Kidney glomerular epithelial cell (primary cell): ENCODE measurements around the gene TRAK1.

Experiments used
- DNase-seq: peaks from one replicate; lab custom pipeline; 2025; lab: John Stamatoyannopoulos, UW

Gene TRAK1

DNA sequence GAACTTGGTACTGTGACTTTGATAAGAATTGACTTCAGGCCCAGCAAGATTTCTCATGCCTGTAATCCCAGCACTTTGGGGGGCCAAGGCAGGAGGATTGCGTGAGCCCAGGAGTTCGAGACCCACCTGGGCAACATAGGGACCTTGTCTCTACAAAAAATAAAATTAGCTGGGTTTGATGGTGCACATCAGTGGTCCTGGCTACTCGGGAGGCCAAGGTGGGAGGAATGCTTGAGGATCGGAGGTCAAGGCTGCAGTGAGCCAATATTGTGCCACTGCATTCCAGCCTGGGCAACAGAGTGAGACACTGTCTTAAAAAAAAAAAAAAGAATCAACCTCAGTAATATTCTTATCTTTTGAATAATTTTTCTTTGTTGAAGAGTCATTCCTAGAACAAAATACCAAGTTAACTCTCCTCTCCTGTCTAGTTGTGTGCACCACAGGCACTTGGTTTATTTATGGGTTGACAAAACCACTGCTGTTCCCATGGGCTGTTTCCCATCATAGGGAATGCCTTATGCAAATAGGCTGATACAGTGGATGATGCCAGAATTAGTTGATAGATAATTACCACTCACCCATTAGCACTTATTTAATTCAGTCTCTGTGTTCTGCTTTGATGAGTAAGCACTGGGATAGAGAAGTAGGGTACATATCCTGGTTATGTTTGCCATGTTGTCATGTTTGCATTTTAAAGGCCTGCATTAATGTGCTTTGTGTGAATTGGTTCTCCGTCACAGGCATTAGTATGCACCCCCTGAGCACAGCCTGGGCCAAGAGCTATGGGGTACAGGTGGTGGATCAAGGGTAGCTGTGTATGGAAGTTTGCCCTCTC lies 32.9 kb downstream of the TRAK1 start:
- DNase-seq = no peak

DNA sequence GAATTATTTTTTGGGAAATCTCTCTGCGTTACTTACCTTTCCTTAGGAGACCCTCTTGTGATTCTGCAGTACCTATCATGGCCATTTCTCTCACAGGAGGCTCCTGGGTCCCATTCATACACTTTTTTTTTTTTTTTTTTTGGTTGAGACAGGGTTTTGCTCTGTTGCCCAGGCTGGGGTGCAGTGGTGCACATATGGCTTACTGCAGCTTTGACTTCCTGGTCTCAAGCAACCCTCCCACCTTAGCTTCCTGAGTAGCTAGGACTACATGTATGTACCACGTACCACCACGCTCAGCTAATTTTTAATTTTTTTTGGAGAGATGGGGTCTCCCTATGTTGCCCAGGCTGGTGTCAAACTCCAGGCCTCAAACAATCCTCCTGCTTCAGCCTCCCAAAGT lies 36.1 kb downstream of the TRAK1 start:
- no peak for DNase-seq

DNA sequence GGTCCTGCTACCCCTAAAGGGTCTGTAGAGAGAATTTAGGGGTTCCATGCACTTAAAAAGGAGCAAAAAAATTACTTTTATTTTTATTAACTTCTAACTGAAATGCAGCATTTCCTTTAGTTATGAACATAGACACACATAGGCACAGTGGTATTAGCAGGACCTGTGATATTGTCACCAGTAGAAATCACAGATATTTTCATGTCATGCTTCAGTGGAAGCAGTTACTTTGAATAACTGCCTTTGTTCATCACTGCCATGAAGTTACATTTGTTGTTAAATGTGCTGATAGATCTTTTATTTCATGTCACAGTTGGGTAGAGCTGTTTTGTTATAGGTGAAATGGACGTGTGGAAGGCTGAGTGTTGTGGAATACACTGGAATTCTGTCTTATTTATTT lies 37.4 kb downstream of the TRAK1 start:
- DNase-seq = no peak

DNA sequence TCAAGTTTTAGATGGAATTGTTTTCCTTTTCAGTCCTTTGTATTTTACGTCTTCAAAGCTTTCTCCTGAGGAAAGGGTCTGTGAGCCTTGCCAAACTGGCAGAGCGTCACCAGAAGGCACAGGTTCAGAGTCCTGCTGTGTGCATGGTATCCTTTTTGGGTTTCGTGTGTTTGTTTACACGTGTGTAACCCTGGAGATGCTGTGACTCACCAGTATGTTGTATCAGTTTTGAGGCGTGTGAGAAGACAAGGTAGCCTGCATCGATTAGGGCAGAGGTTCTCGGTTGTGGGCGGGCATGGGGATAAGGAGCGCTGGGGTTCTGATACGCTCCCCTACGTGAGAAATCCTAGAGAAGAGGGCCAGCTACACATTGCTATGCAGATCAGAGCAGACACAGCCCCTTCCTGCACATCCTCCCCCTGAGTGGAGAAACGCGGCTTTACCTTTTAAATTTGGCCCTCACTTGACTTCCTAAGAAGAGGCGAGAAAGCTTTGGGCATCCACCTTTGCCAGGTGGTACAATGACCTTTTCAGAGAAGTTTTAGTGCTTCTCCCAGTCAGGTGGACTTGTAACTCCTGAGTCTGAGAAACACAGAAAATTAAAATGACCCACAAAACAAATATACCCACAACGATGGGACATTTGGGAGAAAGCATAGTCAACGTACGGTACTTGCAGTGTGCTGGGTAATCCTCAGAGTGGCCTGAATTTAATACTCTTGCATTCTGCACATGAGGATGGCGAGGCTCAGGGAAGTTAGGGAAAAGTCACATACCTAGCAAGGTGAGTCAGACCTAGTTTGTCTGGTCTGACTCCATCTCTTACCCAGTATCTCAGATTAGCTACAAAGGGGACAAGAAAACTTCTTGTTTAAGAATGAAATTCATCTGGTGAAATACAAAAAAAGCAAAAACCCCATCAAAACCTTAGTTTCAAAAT lies 38.1 kb downstream of the TRAK1 start:
- DNase-seq = no peak

DNA sequence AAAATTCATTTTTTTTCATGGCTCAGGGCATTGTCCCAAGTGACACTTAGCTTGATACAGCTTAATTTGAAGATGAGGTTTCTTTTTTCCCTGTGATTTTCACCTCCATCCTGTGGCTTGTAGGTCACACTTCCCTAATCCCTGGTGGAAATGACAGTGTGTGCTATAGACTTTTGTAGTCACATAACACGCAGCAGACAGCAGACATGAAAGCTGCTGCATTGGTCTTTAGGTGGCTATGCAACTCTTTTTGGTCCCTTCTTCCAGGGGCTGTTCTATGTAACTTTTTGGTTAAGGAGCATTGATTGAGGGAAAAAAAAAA lies 38.8 kb downstream of the TRAK1 start:
- no peak for DNase-seq

DNA sequence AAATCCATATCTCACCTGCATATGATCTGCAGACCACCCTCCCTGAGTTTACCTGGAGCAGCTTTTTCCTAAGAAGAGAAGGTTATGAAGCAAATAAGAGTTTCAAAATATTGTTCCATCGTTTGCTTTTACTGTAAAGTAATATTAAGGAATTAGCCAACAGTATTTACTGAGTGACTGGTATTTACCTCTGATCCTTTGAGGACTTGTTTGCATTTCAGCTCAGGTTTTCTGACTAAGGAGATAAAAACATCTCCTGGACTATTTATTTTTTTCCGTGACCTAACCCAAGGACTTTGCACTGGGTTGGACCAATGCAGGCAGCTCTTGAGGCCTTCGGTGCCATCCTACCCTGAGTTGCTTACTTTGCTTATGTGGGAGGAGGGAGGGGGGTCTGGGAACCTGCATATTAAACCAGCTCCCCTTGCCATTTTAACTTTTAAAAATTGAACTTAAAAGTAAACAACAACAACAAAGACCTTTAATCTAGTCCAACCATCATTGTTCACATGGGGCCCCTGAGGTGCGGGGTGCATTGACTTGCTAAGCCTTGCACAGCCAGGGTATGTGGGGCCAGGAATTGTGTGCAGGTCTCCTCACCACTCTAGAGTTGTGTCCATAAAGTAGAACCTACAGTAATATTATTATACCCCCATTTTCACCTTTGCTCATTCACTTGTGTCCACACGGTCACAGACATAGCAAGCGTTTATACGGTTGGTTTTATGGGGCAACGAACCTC lies 39.3 kb downstream of the TRAK1 start:
- DNase-seq = no peak

DNA sequence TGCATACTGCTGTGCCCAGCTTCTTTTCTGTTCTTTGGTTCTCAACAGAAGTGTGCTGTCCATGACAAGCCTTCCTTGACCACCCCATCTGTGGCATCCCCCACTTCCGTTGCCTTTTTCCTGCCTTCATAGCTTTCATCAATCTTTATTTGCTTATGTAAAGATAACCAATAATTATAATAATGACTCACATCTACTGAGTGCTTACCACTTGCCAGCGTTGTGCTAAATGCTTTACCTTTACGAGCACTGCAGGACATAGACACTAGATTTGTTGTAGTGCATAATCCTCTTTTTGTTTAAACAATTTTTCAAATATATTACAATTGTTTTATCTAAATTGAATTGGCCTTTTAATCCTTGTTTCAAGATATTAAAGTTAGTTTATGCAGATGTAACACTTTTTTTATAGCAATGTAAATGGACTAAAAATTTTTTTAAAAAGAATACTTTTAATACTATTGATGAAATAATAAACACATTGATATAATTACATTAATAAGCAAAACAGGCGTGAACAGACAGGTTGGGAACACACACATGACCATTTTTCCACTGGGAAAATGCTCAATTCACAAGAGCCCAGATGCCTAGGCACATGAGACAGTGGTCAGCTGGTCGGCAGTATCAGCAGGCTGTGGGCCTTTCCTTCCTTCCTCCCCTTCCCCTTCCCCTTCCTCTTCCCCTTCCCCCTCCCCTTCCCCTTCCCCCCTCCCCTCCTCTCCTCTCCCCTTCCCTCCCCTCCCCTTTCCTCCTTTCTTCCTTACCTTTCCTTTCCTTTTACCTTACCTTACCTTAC lies 42.5 kb downstream of the TRAK1 start:
- no peak for DNase-seq

DNA sequence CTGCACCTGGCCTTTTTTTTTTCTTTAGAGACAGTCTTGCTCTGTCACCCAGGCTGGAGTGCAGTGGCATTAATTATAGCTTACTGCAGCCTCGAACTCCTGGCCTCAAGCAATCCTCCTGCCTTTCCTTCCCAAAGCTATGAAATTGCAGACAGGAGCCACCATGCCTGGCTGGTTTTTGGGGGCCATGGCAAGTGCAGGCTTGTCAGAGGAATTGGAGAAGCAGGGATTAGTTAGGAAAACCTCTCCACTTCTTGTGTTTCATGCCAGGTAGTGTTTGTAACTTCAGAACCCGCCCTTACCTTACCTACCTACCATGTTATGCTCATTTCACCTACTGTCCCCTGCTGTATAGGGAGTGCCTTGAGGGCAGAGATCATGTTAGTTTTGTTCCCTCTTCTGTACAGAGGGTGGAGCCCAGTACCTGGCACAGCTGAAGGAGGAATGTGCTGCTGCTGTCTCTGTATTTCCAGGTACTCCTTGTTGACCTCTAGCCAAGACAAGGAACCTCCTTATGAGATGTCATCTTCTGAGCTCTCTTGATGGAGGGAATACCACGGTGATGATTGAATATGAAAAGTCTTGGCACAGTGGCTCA lies 43.8 kb downstream of the TRAK1 start:
- DNase-seq = no peak

DNA sequence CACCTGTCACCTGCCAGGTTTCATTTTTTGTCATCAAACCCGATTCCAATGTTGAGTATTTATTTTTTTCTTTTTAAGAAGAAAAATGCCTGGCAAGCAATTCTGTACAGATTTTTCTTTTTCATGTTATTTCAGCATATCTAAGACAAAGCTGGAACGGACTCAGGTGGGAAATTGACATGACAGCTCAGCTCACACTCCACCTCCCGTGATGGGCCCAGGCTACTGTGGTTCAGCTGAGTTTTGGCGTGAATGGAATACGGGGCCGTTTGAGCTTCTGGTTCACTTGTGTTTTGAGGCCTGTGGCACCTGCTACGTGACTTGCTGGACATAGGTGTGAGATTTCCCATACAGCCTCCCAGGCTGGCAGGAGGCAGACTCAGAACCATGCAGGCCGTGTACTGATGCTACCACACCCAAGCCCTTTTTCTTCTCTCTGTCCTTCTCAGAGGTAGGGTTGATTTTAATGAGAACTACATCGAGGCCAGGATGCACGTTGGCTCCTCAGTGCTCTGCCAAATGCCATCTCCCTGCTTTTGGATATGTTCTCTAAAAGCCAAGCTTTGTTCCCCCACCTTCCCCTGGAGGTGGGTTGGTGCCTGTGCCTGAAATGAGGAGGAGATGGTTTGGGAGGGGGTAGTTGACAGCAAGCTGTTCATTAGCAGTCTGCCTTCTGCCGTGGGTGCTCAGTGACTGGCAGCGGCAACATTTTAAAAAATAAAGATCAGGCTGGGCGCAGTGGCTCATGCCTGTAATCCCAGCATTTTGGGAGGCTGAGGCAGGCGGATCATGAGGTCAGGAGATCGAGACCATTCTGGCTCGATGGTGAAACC lies 48.7 kb downstream of the TRAK1 start:
- DNase-seq = no peak

DNA sequence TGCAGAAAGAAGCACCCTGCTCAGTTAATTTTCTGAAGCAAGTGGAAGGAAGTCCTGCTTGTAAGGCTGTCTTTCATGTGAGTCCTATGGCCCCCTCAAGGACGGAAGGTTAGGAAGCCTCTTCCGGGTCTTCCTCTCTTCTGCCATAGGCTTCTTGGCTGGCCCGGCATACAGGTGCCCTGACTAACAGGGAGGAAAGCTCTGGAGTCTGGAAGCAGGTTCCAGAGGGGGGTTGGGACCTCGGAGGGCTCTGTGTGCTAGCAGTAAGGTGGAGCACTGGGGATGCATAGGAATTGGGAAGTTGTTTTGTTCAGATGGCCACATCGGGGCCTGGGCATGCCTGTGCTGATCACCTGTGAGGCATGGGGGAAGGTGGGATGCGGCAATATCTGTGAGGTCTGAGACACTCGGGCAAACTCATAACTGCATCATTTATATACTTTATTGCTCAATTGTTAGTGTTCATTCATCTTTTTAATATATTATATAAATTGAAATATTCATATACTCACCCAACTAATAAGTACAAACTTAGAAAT lies 49.6 kb downstream of the TRAK1 start:
- no peak for DNase-seq

DNA sequence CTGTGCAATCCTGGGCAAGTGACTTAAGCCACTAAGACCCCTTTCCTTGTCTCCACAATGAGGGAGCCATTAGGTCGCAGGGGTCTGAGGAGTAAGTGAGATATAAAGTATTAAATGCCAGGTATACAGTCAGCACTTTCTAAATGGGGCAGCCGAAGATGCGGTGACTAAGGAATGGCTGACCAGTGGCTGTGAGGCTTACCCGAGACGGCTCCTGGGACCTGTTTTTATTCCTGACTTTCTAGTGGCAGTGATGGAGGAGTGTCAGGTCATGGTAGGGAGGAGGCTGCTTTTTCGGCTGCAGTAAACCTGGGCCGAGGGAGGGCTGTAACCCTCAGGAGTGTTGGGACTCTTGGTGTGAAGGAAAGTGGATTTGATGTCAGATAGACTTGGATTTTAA lies 52.3 kb downstream of the TRAK1 start:
- no peak for DNase-seq

DNA sequence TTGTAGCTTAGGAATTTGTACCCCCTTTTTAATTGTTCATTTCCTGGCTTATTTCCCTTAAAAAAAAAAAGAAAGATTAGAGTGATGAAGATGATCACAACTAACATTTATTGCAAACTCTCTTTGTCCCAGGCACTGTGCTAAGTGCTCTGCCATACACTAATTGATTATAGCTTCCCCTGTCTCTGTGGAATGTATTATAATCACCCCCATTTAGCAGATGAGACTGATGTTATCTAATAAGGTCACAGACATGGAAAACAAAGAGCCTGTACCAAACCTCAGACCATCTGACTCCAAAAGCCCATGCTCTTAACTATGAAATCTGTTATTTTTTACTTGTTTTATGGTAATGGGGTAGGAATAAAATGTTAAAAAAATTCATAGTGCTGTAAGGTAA lies 53.1 kb downstream of the TRAK1 start:
- no peak for DNase-seq

DNA sequence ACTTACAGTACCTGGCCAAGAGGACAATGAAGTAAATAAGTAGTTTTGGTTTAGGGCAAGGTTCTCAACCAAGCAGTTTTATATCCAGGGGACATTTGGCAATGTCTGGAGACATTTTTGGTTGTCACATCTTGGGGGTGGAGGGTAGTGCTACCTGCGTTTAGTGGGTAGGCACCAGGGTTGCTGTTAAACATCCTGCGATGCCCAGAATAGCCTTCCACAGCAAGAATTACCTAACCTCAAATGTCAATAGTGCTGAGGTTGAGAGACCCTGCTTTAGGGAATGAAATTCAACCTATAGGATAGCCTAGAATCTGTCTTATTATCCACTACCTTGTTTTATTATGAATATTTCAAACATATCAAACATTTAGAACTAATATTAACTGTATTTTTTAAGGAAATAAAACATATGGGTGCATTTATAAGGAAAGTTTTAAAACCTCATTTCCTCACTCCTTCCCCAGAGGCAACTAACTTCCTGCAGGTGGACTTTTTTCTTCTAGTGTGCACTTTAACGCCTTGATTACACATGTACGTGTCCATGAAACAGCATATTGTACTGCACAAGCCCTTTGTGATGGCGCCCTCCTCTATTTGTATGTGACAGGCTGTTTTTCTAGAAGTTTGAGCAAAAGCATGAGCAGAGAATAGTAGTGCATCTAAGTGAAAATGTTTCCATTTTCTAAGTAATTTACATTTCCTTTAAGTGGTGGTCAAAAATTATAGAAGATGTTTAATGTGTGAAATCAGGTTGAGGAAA lies 57.1 kb downstream of the TRAK1 start:
- no peak for DNase-seq

DNA sequence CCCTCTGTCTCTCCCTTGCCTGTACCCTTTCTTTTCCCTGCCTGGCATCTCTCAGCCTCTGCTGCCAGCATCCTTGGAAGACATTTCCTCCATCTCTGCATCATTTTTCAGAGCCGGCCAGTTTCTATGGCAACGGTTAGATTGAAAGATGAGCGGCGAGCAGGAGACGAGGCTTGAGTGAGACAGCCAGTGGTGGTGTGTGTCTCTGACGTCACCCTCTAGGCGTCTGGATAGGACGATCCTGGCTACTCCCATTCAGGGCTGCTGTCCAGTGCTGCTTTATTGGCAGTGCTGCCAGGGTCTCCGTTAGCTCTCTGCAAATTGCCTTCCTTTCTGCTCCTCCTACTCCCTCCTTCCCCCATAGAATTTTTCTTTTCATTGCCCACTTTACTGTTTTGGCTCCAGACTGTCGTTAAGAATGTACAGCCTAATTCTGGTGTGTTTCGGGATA lies 57.9 kb downstream of the TRAK1 start:
- peak; percentile 47 for DNase-seq

DNA sequence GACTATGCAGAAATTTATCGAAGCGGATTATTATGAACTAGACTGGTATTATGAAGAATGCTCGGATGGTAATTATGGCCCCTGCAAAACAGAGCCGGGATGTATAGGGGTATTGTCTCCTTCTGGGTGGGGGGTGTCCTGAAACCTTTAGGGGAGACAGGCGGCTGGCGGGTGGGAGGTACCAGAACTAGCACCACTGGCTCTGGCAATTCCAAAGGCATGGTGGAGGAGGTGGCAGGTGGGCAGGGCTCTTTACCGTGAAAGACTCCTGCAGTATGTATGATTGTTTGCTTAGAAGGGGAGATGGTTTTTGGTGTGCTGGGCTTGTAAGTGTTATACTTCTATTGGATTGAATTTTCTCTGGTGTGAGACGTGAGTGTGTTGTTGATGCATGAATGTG lies 58.4 kb downstream of the TRAK1 start:
- no peak for DNase-seq

DNA sequence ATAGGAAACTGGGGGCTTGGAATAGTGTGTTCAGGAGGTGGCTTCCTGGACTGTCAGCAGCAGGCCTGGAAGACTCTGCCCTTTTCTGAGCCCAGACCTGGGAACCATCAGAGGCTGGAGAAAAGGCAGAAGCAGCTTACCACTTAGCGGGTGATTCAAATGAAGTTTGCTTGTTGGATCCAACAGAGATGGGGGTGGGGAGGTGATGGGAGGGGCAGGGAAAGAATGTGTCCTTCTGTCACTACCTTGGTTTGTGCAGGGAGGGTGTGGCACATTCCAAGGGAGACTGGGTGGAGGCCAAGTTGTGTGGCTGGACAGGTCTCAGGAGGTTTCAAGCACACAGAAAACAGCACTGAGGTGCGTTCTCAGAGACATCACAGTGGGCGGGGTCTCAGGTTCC lies 58.8 kb downstream of the TRAK1 start:
- DNase-seq = no peak

DNA sequence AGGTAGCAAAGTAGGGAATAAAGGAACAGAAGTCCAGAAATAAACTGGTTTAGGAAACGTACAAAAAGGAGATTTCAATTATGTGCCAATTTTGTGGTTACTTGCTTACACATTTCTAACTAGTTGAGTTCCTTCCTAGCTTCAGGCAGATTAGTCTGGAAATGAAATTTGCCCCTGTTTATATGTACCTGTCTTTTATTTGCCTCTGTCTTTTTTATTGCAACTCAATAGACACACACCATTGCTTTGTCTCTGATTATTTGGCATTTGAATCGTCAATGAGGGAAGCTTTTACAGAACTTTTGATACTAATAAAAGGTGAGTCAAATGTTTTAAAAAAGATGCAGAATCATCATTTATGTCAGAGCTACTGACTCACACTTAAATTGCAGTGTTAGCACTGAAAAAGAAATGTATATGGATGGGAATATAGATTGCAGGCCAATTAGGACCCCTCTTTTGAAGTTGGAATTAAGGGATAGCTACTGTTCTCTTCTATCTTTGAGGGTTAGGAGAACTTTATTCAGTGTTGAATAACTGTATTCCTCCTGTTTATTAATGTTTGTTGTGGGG lies 60.5 kb downstream of the TRAK1 start:
- DNase-seq = no peak

DNA sequence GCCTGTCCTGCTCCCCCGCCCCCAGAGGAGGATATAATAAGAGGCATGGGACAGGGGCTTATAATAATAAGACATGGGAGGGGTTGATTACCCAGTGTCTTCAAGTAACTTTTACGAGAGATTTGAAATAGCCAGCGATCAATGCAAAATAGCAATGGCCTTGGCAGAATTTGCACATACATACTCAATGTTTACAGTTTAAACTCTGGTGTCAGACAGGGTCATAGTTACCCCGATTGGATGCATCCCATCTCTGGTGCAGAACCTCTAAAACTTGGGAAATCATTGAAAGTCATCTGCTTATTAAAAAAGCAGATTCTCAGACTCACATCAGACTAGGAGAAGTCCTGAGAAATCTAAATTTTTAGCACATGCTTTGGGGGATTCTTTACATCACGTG lies 61.0 kb downstream of the TRAK1 start:
- DNase-seq = no peak

DNA sequence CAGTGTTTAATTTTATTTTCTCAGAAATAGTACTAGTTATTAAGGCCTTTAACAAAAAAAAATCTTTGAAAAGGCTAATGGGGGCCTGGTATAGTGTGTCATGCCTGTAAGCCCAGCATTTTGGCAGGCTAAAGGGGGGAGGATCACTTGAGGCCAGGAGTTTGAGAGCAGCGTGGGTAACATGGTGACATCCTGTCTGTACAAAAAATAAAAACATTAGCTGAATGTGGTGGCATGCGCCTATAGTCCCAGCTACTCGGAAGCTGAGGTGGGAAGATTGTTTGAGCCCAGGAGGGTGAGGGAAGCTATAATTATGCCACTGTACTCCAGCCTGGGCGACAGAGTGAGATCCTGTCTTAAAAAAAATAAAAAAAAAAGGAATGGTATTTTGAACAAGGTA lies 61.9 kb downstream of the TRAK1 start:
- DNase-seq = no peak
